Fibroblast of lung (primary cell): ENCODE measurements around the gene ADAM10.

ENCODE experiments used
- EZH2 ChIP-seq: IDR thresholded peaks from 2 replicates; pipeline ENCODE4 v1.5.1; 2012; ENCODE audit warnings: low read length, control low read depth, mild to moderate bottlenecking; ENCODE audit errors: missing control alignments
- TF ChIP-seq, protein P1 (sequence below), 2 donors: IDR thresholded peaks in 1 of 2; conservative IDR thresholded peaks in 1 of 2; 1 replicate in 1 of 2; 2 replicates in 1 of 2; pipeline ENCODE4 v1.5.1; 2011 to 2012; ENCODE audit warnings: low read length in 2 of 2, control low read depth in 1 of 2, inconsistent platforms in 1 of 2, low read depth in 1 of 2, mild to moderate bottlenecking in 1 of 2

DNA sequence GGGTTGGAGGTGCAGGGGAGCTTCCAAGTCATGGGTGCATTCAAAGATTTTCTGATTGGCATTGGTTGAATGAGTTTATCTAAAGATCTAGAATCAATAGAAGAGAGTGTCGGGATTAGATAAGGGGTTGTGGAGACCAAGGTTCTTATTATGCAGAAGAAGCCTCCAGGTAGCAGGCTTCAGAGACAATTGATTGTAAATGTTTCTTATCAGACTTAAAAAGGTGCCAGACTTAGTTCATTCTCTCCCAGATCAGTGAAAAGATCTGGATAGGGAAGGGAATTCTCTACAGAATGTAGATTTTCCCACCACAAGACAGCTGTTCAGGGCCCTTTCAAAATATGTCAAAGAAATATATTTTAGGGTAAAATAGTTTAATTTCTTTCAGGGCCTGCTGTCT, 188.2 kb downstream of the ADAM10 start:
- TF ChIP-seq, protein P1, sequence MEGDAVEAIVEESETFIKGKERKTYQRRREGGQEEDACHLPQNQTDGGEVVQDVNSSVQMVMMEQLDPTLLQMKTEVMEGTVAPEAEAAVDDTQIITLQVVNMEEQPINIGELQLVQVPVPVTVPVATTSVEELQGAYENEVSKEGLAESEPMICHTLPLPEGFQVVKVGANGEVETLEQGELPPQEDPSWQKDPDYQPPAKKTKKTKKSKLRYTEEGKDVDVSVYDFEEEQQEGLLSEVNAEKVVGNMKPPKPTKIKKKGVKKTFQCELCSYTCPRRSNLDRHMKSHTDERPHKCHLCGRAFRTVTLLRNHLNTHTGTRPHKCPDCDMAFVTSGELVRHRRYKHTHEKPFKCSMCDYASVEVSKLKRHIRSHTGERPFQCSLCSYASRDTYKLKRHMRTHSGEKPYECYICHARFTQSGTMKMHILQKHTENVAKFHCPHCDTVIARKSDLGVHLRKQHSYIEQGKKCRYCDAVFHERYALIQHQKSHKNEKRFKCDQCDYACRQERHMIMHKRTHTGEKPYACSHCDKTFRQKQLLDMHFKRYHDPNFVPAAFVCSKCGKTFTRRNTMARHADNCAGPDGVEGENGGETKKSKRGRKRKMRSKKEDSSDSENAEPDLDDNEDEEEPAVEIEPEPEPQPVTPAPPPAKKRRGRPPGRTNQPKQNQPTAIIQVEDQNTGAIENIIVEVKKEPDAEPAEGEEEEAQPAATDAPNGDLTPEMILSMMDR (conservative IDR thresholded peaks at IDR 0.05 in 1 of 2, IDR thresholded peaks at IDR 0.05 in 1 of 2; ENCODE audit: low read depth in 1 of 2, low read length in 2 of 2) = no peak
- no peak for TF ChIP-seq EZH2
